K562 (cell line): ENCODE data around the gene LRRK1. TPM values are rescaled to one million over a fixed set of nuclear protein-coding genes. Genes with fewer than 3 reads are reported as not detected.

Experiments used
- JUND ChIP-seq, 2 experiments: IDR thresholded peaks; 2 replicates in 1 of 2; 3 replicates in 1 of 2; pipeline ENCODE4 v1.6.1; 2011; ENCODE audit warnings: borderline replicate concordance in 2 of 2, low read depth in 2 of 2, low read length in 2 of 2, improper control_type of control experiment in 1 of 2, missing biosample characterization in 1 of 2, missing genetic modification characterization in 1 of 2, missing genetic modification reagents in 1 of 2
- SMC3 ChIP-seq: conservative IDR thresholded peaks from 2 replicates; pipeline ENCODE4 v1.6.1; 2011; ENCODE audit warnings: low read depth, low read length, improper control_type of control experiment; ENCODE audit not compliant: insufficient read depth
- STAG1 ChIP-seq: sonication (generic); formaldehyde crosslinking; IDR thresholded peaks from 2 replicates; pipeline ENCODE4 v1.5.0; 2020; ENCODE audit warnings: missing genetic modification reagents, borderline replicate concordance
- polyA plus RNA-seq, 8 experiments: library from polyadenylated mRNA; depleted of rRNA in 4 of 8; stranded (reverse) in 5 of 8; unstranded in 3 of 8; fragments of >200 nt; fragmentation: Nextera tagmentation in 2 of 8; fragmentation: Illumina TruSeq in 1 of 8; extraction: Ambion mirVana in 2 of 8; extraction: Trizol in 1 of 8; gene quantifications; 2 replicates each; pipeline versions ENCODE4 v1.2.1 to v1.2.3, GENCODE V29; 2011 to 2014; ENCODE audit warnings: inconsistent platforms in 1 of 8, missing spikeins in 1 of 8
- total RNA-seq, 7 experiments: library from RNA; depleted of rRNA in 6 of 7; stranded (reverse); fragments of >200 nt in 6 of 7; fragmentation: Illumina TruSeq in 2 of 7; extraction: Trizol in 2 of 7; gene quantifications; 2 replicates each; pipeline versions ENCODE4 v1.2.1 to v1.2.3, GENCODE V29; 2011 to 2021; ENCODE audit warnings: low replicate concordance in 1 of 7
- TF ChIP-seq, protein P1 (sequence below): conservative IDR thresholded peaks from 2 replicates; pipeline ENCODE4 v1.6.1; 2011; ENCODE audit warnings: low read depth, mild to moderate bottlenecking, low read length; ENCODE audit not compliant: control insufficient read depth
- TF ChIP-seq, protein P2 (sequence below): fragments of 200-800 bp; sonication (Bioruptor generic); IDR thresholded peaks from 2 replicates; pipeline ENCODE4 v1.6.1; 2017; ENCODE audit warnings: missing genetic modification characterization, missing compliant biosample characterization
- TF ChIP-seq, protein P3 (sequence below): fragments of 450-650 bp; IDR thresholded peaks from 2 replicates; pipeline ENCODE4 v1.6.1; 2017; ENCODE audit warnings: antibody characterized with exemption
- TF ChIP-seq, protein P4 (sequence below), 2 experiments: fragments of 450-650 bp; formaldehyde crosslinking in 1 of 2; IDR thresholded peaks; 2 replicates each; pipeline versions ENCODE4 v1.4.0 to v1.6.1; 2014 to 2020; ENCODE audit warnings: mild to moderate bottlenecking in 2 of 2, borderline replicate concordance in 1 of 2, low read depth in 1 of 2
- TF ChIP-seq, protein P5 (sequence below): fragments of 450-650 bp; formaldehyde crosslinking; IDR thresholded peaks from 2 replicates; pipeline ENCODE4 v1.4.0; 2020; ENCODE audit warnings: mild to moderate bottlenecking, moderate library complexity

The LRRK1 gene
- total and polyA plus RNA-seq, 9 of the 15 experiments (the other 6 are each of a cell fraction or from before 2014, with no cell fraction given) = 0.01 to 1.5 (median 0.11) TPM

DNA sequence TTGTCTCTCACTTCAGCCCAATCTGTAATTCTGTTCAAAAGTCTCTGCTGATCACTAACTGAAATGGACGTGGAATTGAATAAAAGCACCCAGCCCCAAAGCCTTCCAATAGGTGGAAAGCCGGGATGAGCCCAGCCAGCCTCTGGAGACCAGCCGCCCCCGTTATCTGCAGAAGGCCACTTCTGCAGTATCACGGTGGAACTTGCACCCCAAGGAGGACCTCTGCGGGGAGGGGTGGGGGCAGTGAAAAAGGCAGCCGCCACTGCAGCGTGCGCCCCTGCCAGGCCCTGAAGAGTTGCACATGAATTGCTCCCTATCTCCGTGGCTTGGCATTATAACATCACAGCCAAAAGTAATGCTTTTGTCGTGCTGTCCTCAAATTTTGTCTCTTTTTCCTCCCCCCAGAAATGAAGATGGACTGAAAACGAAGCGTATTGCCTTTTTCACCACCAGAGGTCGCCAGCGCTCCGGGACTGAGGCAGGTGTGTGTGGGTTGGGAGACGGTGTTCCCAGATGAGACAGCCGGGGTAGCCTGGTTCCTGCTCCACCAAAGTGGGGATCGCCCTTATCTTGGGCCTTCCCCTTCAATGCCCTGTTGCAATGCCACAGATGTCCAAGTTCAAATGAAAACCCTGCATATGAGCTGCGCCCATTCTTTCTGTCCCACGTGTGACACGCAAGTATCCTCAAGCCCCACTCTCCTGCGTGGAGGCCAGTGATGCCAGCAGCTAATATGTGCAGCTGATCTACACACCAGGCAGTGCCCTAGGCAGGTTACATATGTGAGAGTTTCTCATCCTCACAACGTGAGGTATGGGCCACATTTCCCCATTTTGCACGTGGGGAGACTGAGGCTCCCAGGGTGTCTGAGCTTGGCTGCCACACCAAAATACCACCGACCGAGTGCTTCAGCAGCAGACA lies 96.0 kb downstream of the LRRK1 start (continued):
- TF ChIP-seq SMC3 = peak; percentile 95
- TF ChIP-seq, protein P1, sequence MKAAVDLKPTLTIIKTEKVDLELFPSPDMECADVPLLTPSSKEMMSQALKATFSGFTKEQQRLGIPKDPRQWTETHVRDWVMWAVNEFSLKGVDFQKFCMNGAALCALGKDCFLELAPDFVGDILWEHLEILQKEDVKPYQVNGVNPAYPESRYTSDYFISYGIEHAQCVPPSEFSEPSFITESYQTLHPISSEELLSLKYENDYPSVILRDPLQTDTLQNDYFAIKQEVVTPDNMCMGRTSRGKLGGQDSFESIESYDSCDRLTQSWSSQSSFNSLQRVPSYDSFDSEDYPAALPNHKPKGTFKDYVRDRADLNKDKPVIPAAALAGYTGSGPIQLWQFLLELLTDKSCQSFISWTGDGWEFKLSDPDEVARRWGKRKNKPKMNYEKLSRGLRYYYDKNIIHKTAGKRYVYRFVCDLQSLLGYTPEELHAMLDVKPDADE = no peak
- TF ChIP-seq STAG1 (CRISPR knock-in tag) = peak; percentile 95; the same call in 1 of the 2 replicates
- TF ChIP-seq, protein P2, sequence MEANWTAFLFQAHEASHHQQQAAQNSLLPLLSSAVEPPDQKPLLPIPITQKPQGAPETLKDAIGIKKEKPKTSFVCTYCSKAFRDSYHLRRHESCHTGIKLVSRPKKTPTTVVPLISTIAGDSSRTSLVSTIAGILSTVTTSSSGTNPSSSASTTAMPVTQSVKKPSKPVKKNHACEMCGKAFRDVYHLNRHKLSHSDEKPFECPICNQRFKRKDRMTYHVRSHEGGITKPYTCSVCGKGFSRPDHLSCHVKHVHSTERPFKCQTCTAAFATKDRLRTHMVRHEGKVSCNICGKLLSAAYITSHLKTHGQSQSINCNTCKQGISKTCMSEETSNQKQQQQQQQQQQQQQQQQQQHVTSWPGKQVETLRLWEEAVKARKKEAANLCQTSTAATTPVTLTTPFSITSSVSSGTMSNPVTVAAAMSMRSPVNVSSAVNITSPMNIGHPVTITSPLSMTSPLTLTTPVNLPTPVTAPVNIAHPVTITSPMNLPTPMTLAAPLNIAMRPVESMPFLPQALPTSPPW (CRISPR knock-in tag) = peak; percentile 54; the same call in 1 of the 2 replicates
- TF ChIP-seq JUND (IDR thresholded peaks at IDR 0.05; ENCODE audit: borderline replicate concordance, low read depth, low read length) = 0 out of 2 replicates have a peak, but pooled peaks have one; percentile 9
- TF ChIP-seq JUND (tag; IDR thresholded peaks at IDR 0.05; ENCODE audit: borderline replicate concordance, low read depth, low read length) = no peak; the same call in 2 of the 3 replicates
- TF ChIP-seq, protein P3, sequence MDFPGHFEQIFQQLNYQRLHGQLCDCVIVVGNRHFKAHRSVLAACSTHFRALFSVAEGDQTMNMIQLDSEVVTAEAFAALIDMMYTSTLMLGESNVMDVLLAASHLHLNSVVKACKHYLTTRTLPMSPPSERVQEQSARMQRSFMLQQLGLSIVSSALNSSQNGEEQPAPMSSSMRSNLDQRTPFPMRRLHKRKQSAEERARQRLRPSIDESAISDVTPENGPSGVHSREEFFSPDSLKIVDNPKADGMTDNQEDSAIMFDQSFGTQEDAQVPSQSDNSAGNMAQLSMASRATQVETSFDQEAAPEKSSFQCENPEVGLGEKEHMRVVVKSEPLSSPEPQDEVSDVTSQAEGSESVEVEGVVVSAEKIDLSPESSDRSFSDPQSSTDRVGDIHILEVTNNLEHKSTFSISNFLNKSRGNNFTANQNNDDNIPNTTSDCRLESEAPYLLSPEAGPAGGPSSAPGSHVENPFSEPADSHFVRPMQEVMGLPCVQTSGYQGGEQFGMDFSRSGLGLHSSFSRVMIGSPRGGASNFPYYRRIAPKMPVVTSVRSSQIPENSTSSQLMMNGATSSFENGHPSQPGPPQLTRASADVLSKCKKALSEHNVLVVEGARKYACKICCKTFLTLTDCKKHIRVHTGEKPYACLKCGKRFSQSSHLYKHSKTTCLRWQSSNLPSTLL = no peak
- TF ChIP-seq, protein P4, sequence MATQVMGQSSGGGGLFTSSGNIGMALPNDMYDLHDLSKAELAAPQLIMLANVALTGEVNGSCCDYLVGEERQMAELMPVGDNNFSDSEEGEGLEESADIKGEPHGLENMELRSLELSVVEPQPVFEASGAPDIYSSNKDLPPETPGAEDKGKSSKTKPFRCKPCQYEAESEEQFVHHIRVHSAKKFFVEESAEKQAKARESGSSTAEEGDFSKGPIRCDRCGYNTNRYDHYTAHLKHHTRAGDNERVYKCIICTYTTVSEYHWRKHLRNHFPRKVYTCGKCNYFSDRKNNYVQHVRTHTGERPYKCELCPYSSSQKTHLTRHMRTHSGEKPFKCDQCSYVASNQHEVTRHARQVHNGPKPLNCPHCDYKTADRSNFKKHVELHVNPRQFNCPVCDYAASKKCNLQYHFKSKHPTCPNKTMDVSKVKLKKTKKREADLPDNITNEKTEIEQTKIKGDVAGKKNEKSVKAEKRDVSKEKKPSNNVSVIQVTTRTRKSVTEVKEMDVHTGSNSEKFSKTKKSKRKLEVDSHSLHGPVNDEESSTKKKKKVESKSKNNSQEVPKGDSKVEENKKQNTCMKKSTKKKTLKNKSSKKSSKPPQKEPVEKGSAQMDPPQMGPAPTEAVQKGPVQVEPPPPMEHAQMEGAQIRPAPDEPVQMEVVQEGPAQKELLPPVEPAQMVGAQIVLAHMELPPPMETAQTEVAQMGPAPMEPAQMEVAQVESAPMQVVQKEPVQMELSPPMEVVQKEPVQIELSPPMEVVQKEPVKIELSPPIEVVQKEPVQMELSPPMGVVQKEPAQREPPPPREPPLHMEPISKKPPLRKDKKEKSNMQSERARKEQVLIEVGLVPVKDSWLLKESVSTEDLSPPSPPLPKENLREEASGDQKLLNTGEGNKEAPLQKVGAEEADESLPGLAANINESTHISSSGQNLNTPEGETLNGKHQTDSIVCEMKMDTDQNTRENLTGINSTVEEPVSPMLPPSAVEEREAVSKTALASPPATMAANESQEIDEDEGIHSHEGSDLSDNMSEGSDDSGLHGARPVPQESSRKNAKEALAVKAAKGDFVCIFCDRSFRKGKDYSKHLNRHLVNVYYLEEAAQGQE (IDR thresholded peaks at IDR 0.05; ENCODE audit: borderline replicate concordance) = peak; percentile 79
- TF ChIP-seq, protein P4 (CRISPR knock-in tag; IDR thresholded peaks at IDR 0.05; ENCODE audit: low read depth) = no peak
- TF ChIP-seq, protein P5, sequence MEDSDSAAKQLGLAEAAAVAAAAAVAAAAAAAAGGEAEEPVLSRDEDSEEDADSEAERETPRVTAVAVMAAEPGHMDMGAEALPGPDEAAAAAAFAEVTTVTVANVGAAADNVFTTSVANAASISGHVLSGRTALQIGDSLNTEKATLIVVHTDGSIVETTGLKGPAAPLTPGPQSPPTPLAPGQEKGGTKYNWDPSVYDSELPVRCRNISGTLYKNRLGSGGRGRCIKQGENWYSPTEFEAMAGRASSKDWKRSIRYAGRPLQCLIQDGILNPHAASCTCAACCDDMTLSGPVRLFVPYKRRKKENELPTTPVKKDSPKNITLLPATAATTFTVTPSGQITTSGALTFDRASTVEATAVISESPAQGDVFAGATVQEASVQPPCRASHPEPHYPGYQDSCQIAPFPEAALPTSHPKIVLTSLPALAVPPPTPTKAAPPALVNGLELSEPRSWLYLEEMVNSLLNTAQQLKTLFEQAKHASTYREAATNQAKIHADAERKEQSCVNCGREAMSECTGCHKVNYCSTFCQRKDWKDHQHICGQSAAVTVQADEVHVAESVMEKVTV = peak; percentile 77
